Naive thymus-derived CD4-positive, alpha-beta T cell (primary cell): ENCODE data around the gene SNX27. TPM values are rescaled to one million over a fixed set of nuclear protein-coding genes. Genes with fewer than 3 reads are reported as not detected.

Experiments used
- ATAC-seq: fragments of 150-1000 bp; cut with Tn5 transposase; 2 replicates; pipeline ENCODE4 v1.10.0; 2021; ENCODE audit warnings: mild to moderate bottlenecking, moderate library complexity
- CTCF ChIA-PET: fragments of 350-600 bp; sonication (Branson Sonifier 250); formaldehyde crosslinking; loops from one replicate; lab custom pipeline; 2021; ENCODE audit warnings: antibody characterized with exemption; lab: Charles Lee
- POLR2A ChIA-PET: fragments of 350-600 bp; sonication (Branson Sonifier 250); formaldehyde crosslinking; loops from one replicate; lab custom pipeline; 2021; ENCODE audit warnings: antibody characterized with exemption, inconsistent platforms; lab: Charles Lee
- DNase-seq, 9 donors: peaks; one replicate each; pipeline versions ENCODE4 v3.0.0 to v3.0.0-alpha.2; 2020 to 2022; ENCODE audit warnings: mixed read lengths in 1 of 9
- H3K27ac ChIP-seq: one replicate; pipeline ENCODE4 v1.7.0; 2013; ENCODE audit warnings: mild to moderate bottlenecking, low read depth, low read length, moderate library complexity
- H3K27me3 ChIP-seq, 2 donors: one replicate each; pipeline ENCODE4 v1.7.0; 2013; ENCODE audit warnings: low read length in 2 of 2, mild to moderate bottlenecking in 2 of 2, moderate library complexity in 2 of 2; ENCODE audit not compliant: control insufficient read depth in 2 of 2, insufficient read depth in 2 of 2
- H3K36me3 ChIP-seq, 3 experiments: 1 replicate in 2 of 3; 2 replicates in 1 of 3; pipeline ENCODE4 v1.7.0; 2013; ENCODE audit warnings: low read length in 3 of 3, mild to moderate bottlenecking in 3 of 3, moderate library complexity in 1 of 3; ENCODE audit not compliant: insufficient read depth in 3 of 3, control insufficient read depth in 2 of 3
- H3K4me1 ChIP-seq, 2 donors: one replicate each; pipeline ENCODE4 v1.7.0; 2013; ENCODE audit warnings: low read length in 2 of 2, mild to moderate bottlenecking in 2 of 2, moderate library complexity in 1 of 2; ENCODE audit not compliant: control insufficient read depth in 2 of 2, insufficient read depth in 2 of 2
- H3K4me3 ChIP-seq: 2 replicates; pipeline ENCODE4 v1.7.0; 2013; ENCODE audit warnings: mild to moderate bottlenecking, low read length
- H3K9me3 ChIP-seq, 3 experiments: 1 replicate in 2 of 3; 2 replicates in 1 of 3; pipeline ENCODE4 v1.7.0; 2013; ENCODE audit warnings: low read length in 3 of 3; ENCODE audit not compliant: control insufficient read depth in 2 of 3
- H3K27ac Mint-ChIP-seq, 9 donors: one replicate each; pipeline ENCODE4 v1.8.0; 2020 to 2022; ENCODE audit warnings: mixed read lengths in 9 of 9, mild to moderate bottlenecking in 8 of 9, moderate library complexity in 5 of 9, inconsistent platforms in 2 of 9
- H3K27me3 Mint-ChIP-seq, 5 donors: one replicate each; pipeline ENCODE4 v1.8.0; 2021 to 2022; ENCODE audit warnings: mixed read lengths in 5 of 5, mild to moderate bottlenecking in 1 of 5
- H3K36me3 Mint-ChIP-seq, 5 donors: one replicate each; pipeline ENCODE4 v1.8.0; 2020 to 2022; ENCODE audit warnings: mixed read lengths in 5 of 5, mild to moderate bottlenecking in 3 of 5, inconsistent platforms in 1 of 5
- H3K4me1 Mint-ChIP-seq, 7 donors: one replicate each; pipeline ENCODE4 v1.8.0; 2020 to 2022; ENCODE audit warnings: mixed read lengths in 7 of 7, mild to moderate bottlenecking in 3 of 7, inconsistent platforms in 1 of 7
- H3K4me3 Mint-ChIP-seq, 10 donors: one replicate each; pipeline ENCODE4 v1.8.0; 2020 to 2022; ENCODE audit warnings: mild to moderate bottlenecking in 10 of 10, mixed read lengths in 10 of 10, moderate library complexity in 6 of 10, inconsistent platforms in 2 of 10
- H3K9me3 Mint-ChIP-seq, 11 donors: one replicate each; pipeline ENCODE4 v1.8.0; 2020 to 2022; ENCODE audit warnings: mixed read lengths in 11 of 11, mild to moderate bottlenecking in 4 of 11, inconsistent platforms in 1 of 11, moderate library complexity in 1 of 11
- intact Hi-C, 2 donors: fragments of 100-400 bp; cut with micrococcal nuclease; formaldehyde crosslinking; loops; one replicate each; pipeline ENCODE4 v1.15.1; 2023
- polyA plus RNA-seq, 2 donors: library from polyadenylated mRNA; unstranded; fragments of 300-500 nt; fragmentation: Illumina TruSeq; gene quantifications; one replicate each; pipeline ENCODE4 v1.2.3, GENCODE V29; 2021
- total RNA-seq, 6 experiments: library from RNA in 5 of 6; stranded (reverse) in 5 of 6; gene quantifications; 1 replicate in 5 of 6; 2 replicates in 1 of 6; pipeline ENCODE4 v1.2.3 and lab custom pipeline; 2021 to 2026

Gene SNX27
- total and polyA plus RNA-seq, 7 experiments from 2014 or later: 11.7 to 42.1 (median 28.5) TPM

DNA sequence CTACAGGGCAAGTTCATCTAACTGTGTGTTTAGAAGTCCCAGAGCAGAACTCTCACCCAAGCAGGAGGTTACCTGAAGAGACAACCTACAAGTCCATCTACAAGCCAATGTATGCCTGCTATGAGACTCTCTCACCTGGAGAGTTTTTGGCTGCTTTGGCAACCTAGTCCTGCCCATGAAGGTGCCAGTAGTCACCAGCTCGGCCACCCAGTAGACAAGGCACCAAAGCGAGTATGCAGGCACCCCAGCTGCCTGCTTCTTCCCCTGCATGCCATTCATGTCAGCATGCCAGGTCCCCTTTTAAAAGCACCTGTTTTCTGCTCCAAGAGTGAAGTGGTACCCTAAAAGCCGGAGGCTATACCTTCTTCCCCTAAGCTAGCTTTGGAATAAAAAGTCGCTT, 129.7 kb downstream of the SNX27 start:
- Mint-ChIP-seq H3K36me3 (peaks cover 0 to 6% (median 6%) of the 10 kb centered on the region in 5 donors), H3K27ac (no peak overlapping the region), H3K4me3 (no peak overlapping the region), H3K9me3 (peaks cover 0 to 21% (median 10%) of the 10 kb centered on the region in 11 donors), H3K4me1 (peaks cover 0 to 6% (median 0%) of the 10 kb centered on the region in 7 donors), H3K27me3 (peaks cover 0 to 35% (median 0%) of the 10 kb centered on the region in 5 donors)
- no peak overlapping the region for H3K4me3 ChIP-seq
- intact Hi-C loops: no loop called here
- H3K27me3 ChIP-seq: no peaks in the 10 kb centered on the region
- H3K36me3 ChIP-seq: no peaks in the 10 kb centered on the region
- POLR2A ChIA-PET: interaction anchor here (0.6 kb wide), 1 partner anchor 1386 kb away, joined by 3 read pairs; no protein-coding TSS in a partner anchor
- peaks cover 0 to 12% (median 9%) of the 10 kb centered on the region in 3 experiments for H3K9me3 ChIP-seq
- DNase-seq (no peak), ATAC-seq (no peak)
- no peaks in the 10 kb centered on the region for H3K4me1 ChIP-seq
- CTCF ChIA-PET: no interaction called here
- no peak overlapping the region for H3K27ac ChIP-seq

Other genes with a start within 250 kb of the SNX27 start
- not detected for gene SELENBP1, start 239.3 kb upstream of the SNX27 start, total RNA-seq
- gene SELENBP1, start 239.3 kb upstream of the SNX27 start, polyA plus RNA-seq: not detected
- 100 to 1,000 TPM; 190 to 339 (median 267) TPM for gene PSMB4, start 212.5 kb upstream of the SNX27 start, total RNA-seq
- 10 to 100 TPM; 54.5 to 60.8 TPM for gene PSMB4, start 212.5 kb upstream of the SNX27 start, polyA plus RNA-seq
- 100 to 1,000 TPM in 4 of 5 experiments, 10 to 100 TPM in 1; 83.7 to 143 (median 112) TPM for gene POGZ, start 152.6 kb upstream of the SNX27 start, total RNA-seq
- gene POGZ, start 152.6 kb upstream of the SNX27 start, polyA plus RNA-seq: 10 to 100 TPM in 1 of 2 donors, 1 to 10 TPM in 1; 7.4 to 14.1 TPM
- 1 to 10 TPM in 2 of 5 experiments, under 1 TPM in 2, not detected in 1; 0.29 to 2.4 (median 1.3) TPM for gene CGN, start 100.7 kb upstream of the SNX27 start, total RNA-seq
- under 1 TPM in 1 of 2 donors, not detected in 1; 0.25 TPM for gene CGN, start 100.7 kb upstream of the SNX27 start, polyA plus RNA-seq
- 1 to 10 TPM in 4 of 5 experiments, under 1 TPM in 1; 0.92 to 4.8 (median 3.4) TPM for gene TUFT1, start 71.7 kb upstream of the SNX27 start, total RNA-seq
- gene TUFT1, start 71.7 kb upstream of the SNX27 start, polyA plus RNA-seq: 1 to 10 TPM; 2.2 to 3.1 TPM
- not detected for gene CELF3, start 104.8 kb downstream of the SNX27 start, total RNA-seq
- gene CELF3, start 104.8 kb downstream of the SNX27 start, polyA plus RNA-seq: not detected
- gene RIIAD1, start 109.5 kb downstream of the SNX27 start, total RNA-seq: not detected
- gene RIIAD1, start 109.5 kb downstream of the SNX27 start, polyA plus RNA-seq: not detected
- 100 to 1,000 TPM in 2 of 5 experiments, 10 to 100 TPM in 3; 77.0 to 133 (median 81.5) TPM for gene MRPL9, start 151.4 kb downstream of the SNX27 start, total RNA-seq
- 100 to 1,000 TPM; 127 to 168 TPM for gene MRPL9, start 151.4 kb downstream of the SNX27 start, polyA plus RNA-seq
- gene TDRKH, start 178.4 kb downstream of the SNX27 start, total RNA-seq: 10 to 100 TPM in 3 of 5 experiments, 1 to 10 TPM in 2; 7.7 to 23.1 (median 17.0) TPM
- 10 to 100 TPM; 17.4 to 18.7 TPM for gene TDRKH, start 178.4 kb downstream of the SNX27 start, polyA plus RNA-seq
- gene LINGO4, start 193.4 kb downstream of the SNX27 start, total RNA-seq: under 1 TPM in 2 of 5 experiments, not detected in 3; 0.07 to 0.24 TPM
- not detected for gene LINGO4, start 193.4 kb downstream of the SNX27 start, polyA plus RNA-seq
- 1 to 10 TPM in 1 of 5 experiments, under 1 TPM in 4; 0.16 to 2.5 (median 0.21) TPM for gene RORC, start 219.8 kb downstream of the SNX27 start, total RNA-seq
- gene RORC, start 219.8 kb downstream of the SNX27 start, polyA plus RNA-seq: under 1 TPM in 1 of 2 donors, not detected in 1; 0.37 TPM
- gene C2CD4D, start 227.8 kb downstream of the SNX27 start, total RNA-seq: under 1 TPM in 2 of 5 experiments, not detected in 3; 0.34 to 0.87 TPM
- gene C2CD4D, start 227.8 kb downstream of the SNX27 start, polyA plus RNA-seq: under 1 TPM in 1 of 2 donors, not detected in 1; 0.18 TPM
- gene THEM5, start 241.7 kb downstream of the SNX27 start, total RNA-seq: not detected
- gene THEM5, start 241.7 kb downstream of the SNX27 start, polyA plus RNA-seq: not detected